ENCODE measurements around the gene NOP53.
"Not testable (repeated sequence)": the region's sequence is repeated elsewhere in the genome, so short reads cannot be mapped to it uniquely, and the experiment has no call there.

Gene NOP53

DNA sequence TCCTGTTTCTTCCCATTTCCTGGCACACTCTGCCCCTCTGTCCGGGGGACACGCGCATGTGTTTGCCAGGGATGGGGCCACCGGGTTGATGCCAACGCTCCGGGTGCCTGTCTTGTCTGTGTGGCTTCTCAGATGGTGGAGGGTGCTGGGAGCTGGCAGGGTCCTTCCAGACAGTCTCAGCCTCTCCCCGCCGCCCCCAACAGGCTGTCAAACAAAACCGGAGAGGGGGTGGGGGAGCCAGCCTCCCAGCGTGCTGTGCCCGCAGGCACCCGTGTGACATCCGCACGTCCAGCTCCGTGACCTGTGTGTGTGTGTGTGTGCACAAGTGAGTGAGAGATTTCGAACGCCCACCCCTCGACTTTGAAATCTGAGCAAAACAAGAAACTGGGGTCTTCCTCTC, 42.7 kb upstream of the NOP53 start:
- Histone ChIP-seq H3K9ac (peak overlapping the region in 1 of 11 experiments; percentile 36; a peak in 1 of 22 replicates), H3K36me3 (peaks cover 40 to 58% (median 49%) of the 10 kb centered on the region in 11 experiments), H3K27me3 (no peaks in the 10 kb centered on the region), H3K27ac (no peak overlapping the region), H3K4me2 (no peak overlapping the region), H4K20me1 (peaks cover 0 to 44% (median 17%) of the 10 kb centered on the region in 11 experiments; a peak in 17 of 22 replicates), H3K9me3 (replicated peaks in 1 of 11) (no peaks in the 10 kb centered on the region), H3K4me3 (no peak overlapping the region), H3K4me1 (peaks cover 0 to 4% (median 0%) of the 10 kb centered on the region in 10 experiments; a peak in 2 of 20 replicates)
- TF ChIP-seq Cebpa-rat (IDR thresholded peaks at IDR 0.05), result no peak

DNA sequence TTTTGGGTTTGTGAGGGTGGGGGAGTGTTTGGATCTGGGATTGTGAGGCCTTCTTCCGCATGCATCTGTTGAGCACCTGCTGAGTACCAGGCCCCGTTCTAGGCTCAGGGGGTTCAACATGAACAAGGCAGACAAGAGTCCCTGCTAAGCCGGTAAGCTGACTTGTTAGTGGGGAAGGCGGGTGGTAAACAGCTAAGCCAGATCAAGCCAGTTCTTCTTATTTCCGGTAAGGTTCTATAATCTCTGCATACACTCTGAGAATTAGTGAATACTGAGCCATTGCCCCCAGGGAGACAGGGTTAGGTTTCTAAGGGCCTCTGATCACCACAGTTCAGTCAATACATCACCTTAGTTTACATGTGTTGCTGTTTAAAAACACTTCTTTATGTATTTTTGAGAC, 42.0 kb upstream of the NOP53 start:
- no peaks in the 10 kb centered on the region for H3K27me3 ChIP-seq
- H3K9me3 ChIP-seq (replicated peaks in 1 of 11), result no peaks in the 10 kb centered on the region
- H3K4me3 ChIP-seq, result no peak overlapping the region
- H4K20me1 ChIP-seq, result peaks cover 0 to 38% (median 13%) of the 10 kb centered on the region in 11 experiments; a peak in 16 of 22 replicates
- no peak for TF ChIP-seq Cebpa-rat (IDR thresholded peaks at IDR 0.05)
- H3K4me1 ChIP-seq, result no peaks in the 10 kb centered on the region
- H3K36me3 ChIP-seq, result peaks cover 40 to 57% (median 49%) of the 10 kb centered on the region in 11 experiments
- H3K9ac ChIP-seq, result no peak overlapping the region
- no peak overlapping the region for H3K4me2 ChIP-seq
- H3K27ac ChIP-seq, result no peak overlapping the region

DNA sequence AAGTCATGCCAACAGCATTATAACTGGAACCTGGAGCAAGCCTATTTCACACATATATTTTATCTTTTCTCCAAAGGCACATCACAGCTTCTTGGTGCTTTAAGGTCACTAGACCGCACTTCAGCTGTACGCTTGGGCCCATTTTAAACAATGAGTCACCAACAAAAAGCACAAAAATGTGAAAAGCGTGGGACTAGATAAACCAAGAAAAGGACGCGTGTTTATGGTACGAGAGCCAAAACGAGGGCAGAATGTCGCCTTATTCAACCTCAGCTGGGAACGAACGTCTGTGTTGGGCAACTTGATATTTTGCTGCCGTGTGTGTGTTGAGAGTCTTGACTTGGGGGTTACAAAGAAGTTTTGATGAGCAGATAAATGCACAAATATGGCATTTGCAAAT, 41.3 kb upstream of the NOP53 start:
- TF ChIP-seq Cebpa-rat (IDR thresholded peaks at IDR 0.05), result no peak
- H4K20me1 ChIP-seq, result peaks cover 0 to 31% (median 6%) of the 10 kb centered on the region in 11 experiments; a peak in 15 of 22 replicates
- no peak overlapping the region for H3K27ac ChIP-seq
- no peak overlapping the region for H3K4me2 ChIP-seq
- no peak overlapping the region for H3K9ac ChIP-seq
- H3K4me1 ChIP-seq, result peaks cover 0 to under 1% (median 0%) of the 10 kb centered on the region in 10 experiments; a peak in 3 of 20 replicates
- peaks cover 34 to 50% (median 43%) of the 10 kb centered on the region in 11 experiments for H3K36me3 ChIP-seq
- H3K4me3 ChIP-seq, result no peak overlapping the region
- no peaks in the 10 kb centered on the region for H3K27me3 ChIP-seq
- no peaks in the 10 kb centered on the region for H3K9me3 ChIP-seq (replicated peaks in 1 of 11)

DNA sequence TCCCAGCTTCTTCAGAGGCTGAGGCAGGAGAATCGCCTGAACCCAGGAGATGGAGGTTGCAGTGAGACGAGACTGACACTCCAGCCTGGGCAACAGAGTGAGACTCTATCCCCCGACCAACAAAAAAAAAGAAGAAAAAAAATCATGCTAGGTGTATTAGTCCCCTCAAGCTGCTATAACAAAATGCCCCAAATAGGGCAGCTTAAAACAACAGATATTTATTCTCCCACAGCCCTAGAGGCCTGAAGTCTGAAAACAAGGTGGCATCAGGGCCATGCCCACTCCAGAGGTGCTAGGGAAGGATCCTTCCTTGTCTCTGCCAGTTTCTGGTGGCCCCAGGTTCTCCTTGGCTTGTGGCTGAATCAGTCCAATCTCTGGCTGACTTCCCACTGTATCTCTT, 40.7 kb upstream of the NOP53 start:
- TF ChIP-seq Cebpa-rat (IDR thresholded peaks at IDR 0.05), result no peak
- H3K4me1 ChIP-seq, result peaks cover 0 to 7% (median 4%) of the 10 kb centered on the region in 10 experiments; a peak in 7 of 20 replicates
- no peaks in the 10 kb centered on the region for H3K27me3 ChIP-seq
- H3K9me3 ChIP-seq (replicated peaks in 1 of 11), result no peaks in the 10 kb centered on the region
- no peak overlapping the region for H3K4me3 ChIP-seq
- peaks cover 0 to 25% (median under 1%) of the 10 kb centered on the region in 11 experiments; a peak in 9 of 22 replicates for H4K20me1 ChIP-seq
- no peak overlapping the region for H3K4me2 ChIP-seq
- H3K27ac ChIP-seq, result no peak overlapping the region
- no peak overlapping the region for H3K9ac ChIP-seq
- peaks cover 31 to 45% (median 37%) of the 10 kb centered on the region in 11 experiments for H3K36me3 ChIP-seq

DNA sequence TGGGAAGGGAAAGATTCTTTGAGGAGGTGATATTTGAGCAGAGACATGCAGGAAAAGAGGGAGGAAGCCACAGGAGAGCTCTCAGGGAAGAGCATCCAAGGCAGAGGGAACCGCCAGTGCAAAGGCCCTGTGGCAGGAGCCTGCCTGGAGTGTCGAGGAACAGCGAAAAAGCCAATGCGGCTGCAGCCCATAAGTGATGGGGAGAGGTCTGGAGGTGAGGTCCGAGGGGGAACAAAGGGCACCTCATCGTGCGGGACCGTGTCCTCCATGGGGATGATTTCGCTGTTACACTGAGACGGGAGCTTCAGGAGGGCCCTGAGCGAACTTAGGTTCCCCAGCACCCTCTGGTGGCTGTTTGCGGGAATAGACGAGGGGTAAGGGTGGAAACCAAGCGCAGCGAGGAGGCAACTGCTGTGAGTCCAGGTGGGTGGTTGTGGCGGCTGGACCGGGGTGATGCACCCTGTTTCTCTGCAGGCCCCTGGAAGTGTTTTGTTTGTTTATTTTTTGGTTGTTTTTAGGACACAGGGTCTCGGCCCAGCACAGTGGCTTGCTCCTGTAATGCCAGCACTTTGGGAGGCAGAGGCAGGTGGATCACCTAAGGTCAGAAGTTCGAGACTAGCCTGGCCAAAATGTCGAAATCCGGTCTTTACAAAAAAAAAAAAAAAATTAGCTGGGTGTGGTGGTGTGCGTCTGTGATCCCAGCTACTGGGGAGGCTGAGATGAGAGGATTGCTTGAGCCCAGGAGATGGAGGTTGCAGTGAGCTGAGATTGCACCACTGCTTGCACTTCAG, 38.0 kb upstream of the NOP53 start:
- no peak overlapping the region for H3K27ac ChIP-seq
- peaks cover 0 to 26% (median 15%) of the 10 kb centered on the region in 10 experiments; a peak in 12 of 20 replicates for H3K4me1 ChIP-seq
- H4K20me1 ChIP-seq, result peaks cover 0 to 15% (median 0%) of the 10 kb centered on the region in 11 experiments; a peak in 5 of 22 replicates
- H3K4me2 ChIP-seq, result no peak overlapping the region
- H3K9ac ChIP-seq, result no peak overlapping the region
- no peaks in the 10 kb centered on the region for H3K9me3 ChIP-seq (replicated peaks in 1 of 11)
- TF ChIP-seq Cebpa-rat (IDR thresholded peaks at IDR 0.05), result no peak
- no peak overlapping the region for H3K4me3 ChIP-seq
- no peaks in the 10 kb centered on the region for H3K27me3 ChIP-seq
- H3K36me3 ChIP-seq, result peaks cover 5 to 18% (median 13%) of the 10 kb centered on the region in 11 experiments; a peak in 21 of 22 replicates

DNA sequence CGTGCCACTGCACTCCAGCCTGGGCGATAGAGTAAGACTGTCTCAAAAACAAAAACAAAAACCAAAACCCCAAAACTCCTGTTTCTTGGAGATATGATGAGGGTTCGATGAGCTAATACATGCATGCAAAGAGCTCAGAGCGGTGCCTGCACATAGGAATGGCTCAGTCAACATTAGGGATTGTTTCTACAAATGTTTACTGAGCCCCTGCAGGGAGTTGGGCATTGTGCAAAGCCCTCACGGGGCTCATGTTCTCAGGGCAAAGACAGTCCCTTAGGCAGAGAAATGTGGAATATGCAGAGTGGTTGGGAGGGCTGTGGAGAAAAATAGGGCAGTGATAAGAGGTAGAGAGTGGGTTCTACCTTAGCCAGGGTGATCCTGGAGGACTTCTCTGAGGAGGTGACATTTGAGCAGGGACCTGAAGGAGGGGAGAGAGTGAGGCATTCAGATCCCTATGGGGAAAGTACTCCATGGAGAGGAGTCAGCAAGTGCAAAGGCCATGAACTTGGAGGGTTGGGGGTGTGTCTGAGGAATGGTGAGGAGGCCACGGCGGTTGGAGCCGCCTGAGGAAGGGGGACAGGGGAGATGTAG, 33.6 kb upstream of the NOP53 start:
- H3K4me2 ChIP-seq, result peak overlapping the region in 5 of 11 experiments; percentile 9 to 40 (median 29); a peak in 6 of 22 replicates
- no peak overlapping the region for H3K9ac ChIP-seq
- no peaks in the 10 kb centered on the region for H3K36me3 ChIP-seq
- H3K9me3 ChIP-seq (replicated peaks in 1 of 11), result peaks cover 0 to 14% (median 7%) of the 10 kb centered on the region in 11 experiments; a peak in 6 of 22 replicates
- H3K27ac ChIP-seq, result no peak overlapping the region
- H3K27me3 ChIP-seq, result no peaks in the 10 kb centered on the region
- peaks cover 0 to 26% (median 17%) of the 10 kb centered on the region in 10 experiments; a peak in 12 of 20 replicates for H3K4me1 ChIP-seq
- H4K20me1 ChIP-seq, result peaks cover 0 to 5% (median 0%) of the 10 kb centered on the region in 11 experiments; a peak in 3 of 22 replicates
- H3K4me3 ChIP-seq, result no peak overlapping the region
- no peak for TF ChIP-seq Cebpa-rat (IDR thresholded peaks at IDR 0.05)

DNA sequence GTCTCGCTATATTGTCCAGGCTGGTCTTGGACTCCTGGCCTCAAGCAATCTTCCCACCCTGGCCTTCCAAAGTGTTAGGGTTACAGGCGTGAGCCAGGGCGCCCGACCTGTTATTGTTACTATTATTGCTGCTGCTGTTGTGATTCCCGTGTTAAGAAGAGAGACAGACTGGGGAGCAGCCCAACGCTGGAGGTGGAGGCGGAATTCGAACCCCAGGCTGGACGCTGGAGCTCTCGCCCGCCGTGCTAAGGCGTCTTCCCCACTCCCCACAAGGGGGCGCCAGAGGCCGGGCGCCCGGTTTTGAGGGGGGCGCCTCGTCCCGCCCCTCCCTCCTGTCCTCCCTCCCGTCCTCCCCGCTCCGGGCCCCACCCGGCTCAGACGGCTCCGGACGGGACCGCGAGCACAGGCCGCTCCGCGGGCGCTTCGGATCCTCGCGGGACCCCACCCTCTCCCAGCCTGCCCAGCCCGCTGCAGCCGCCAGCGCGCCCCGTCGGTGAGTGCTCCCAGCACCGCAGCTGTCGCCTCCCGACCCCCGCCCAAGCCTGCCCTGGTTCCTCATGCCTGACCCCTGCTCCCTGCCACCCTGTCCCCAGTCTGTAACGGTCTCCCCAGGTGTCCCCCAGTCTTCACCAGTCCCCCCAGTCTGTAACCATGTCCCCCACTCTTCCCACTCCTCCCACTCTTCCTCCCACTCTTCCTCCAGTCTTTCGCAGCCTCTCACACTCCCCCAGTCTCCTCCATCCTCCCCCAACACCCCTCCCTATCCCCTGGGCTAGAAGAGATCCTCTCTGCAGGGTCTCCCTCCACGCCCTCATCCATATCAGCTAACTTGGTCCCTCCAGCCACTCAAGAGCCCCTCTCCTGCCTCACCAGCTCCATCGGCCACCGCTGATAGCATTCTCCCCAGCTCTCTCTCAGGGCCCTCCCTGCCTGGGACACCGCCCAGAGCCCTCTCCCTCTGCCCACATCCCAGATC, 32.0 kb upstream of the NOP53 start, which contains the start of gene EHD2:
EHD2 (plus strand) TSS at position 377 of the 976 bp plus-strand sequence. CDS start 3,191 bp downstream, outside the sequence.
- H3K36me3 ChIP-seq, result no peaks in the 10 kb centered on the region
- H3K27ac ChIP-seq, result no peak within 1 kb of the TSS
- H3K9me3 ChIP-seq (replicated peaks in 1 of 11), result peaks cover 0 to 14% (median 7%) of the 10 kb centered on the region in 11 experiments; a peak in 6 of 22 replicates
- H3K4me3 ChIP-seq, result no peak within 1 kb of the TSS
- H3K4me1 ChIP-seq, result peaks cover 0 to 26% (median 17%) of the 10 kb centered on the region in 10 experiments; a peak in 12 of 20 replicates
- no peak within 1 kb of the TSS for H3K9ac ChIP-seq
- no peak for TF ChIP-seq Cebpa-rat (IDR thresholded peaks at IDR 0.05)
- H4K20me1 ChIP-seq, result no peaks in the 10 kb centered on the region
- H3K4me2 ChIP-seq, result no peak within 1 kb of the TSS
- no peaks in the 10 kb centered on the region for H3K27me3 ChIP-seq

DNA sequence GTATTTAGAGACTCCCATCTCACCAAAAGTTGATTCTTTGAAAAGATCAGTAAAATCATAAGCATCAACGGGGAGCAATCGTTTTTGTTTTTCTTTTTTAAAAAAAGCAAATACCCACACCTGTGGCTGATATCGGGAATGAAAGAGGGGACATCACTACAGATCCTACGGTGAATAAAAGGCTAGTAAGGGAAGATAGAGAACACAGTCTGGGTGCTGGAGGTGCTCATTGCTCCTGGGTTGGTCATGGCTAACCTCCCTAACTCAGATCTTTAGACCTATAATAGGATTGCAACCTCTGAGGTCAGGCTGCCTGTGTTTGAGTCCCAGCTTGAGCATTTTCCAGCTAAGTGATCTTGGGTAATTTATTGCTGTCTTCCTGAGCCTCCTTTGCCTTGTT, 31.0 kb upstream of the NOP53 start:
- peaks cover 0 to 14% (median 7%) of the 10 kb centered on the region in 11 experiments; a peak in 6 of 22 replicates for H3K9me3 ChIP-seq (replicated peaks in 1 of 11)
- H3K4me1 ChIP-seq, result peaks cover 0 to 25% (median 14%) of the 10 kb centered on the region in 10 experiments; a peak in 12 of 20 replicates
- H3K27ac ChIP-seq, result no peak overlapping the region
- H4K20me1 ChIP-seq, result no peaks in the 10 kb centered on the region
- H3K27me3 ChIP-seq, result no peaks in the 10 kb centered on the region
- no peak overlapping the region for H3K4me2 ChIP-seq
- no peaks in the 10 kb centered on the region for H3K36me3 ChIP-seq
- no peak overlapping the region for H3K4me3 ChIP-seq
- no peak for TF ChIP-seq Cebpa-rat (IDR thresholded peaks at IDR 0.05)
- no peak overlapping the region for H3K9ac ChIP-seq

DNA sequence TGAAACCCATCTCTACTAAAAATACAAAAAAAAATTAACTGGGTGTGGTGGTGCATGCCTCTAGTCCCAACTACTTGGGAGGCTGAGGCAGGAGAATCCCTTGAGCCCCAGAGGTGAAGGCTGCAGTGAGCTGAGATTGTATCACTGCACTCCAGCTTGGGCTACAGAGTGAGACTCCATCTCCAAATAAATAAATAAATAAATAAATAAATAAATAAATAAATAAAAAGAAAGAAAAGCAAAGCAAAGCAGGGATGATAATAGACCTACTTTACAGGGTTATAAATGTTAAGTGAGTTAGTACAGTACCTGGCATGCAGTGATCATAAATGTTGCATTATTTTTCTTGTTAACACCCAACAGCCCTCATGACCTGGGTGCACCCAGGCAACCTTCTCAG, 30.5 kb upstream of the NOP53 start:
- not testable (repeated sequence) for H3K9ac ChIP-seq, H3K27me3 ChIP-seq, H3K27ac ChIP-seq, H4K20me1 ChIP-seq, H3K4me2 ChIP-seq, H3K36me3 ChIP-seq, H3K4me3 ChIP-seq
- Histone ChIP-seq H3K9me3 (replicated peaks in 1 of 11) (peaks cover 0 to 14% (median 7%) of the 10 kb centered on the region in 11 experiments; a peak in 6 of 22 replicates), H3K4me1 (peaks cover 0 to 23% (median 10%) of the 10 kb centered on the region in 10 experiments; a peak in 12 of 20 replicates)

Measured in BLaER1 treated with 17β-estradiol and CSF1 and Interleukin-3, amounts not matched to agents 10 nM and 100 nM (cell line).